Measurements from ENCODE around the gene TBX3.

Gene TBX3

DNA sequence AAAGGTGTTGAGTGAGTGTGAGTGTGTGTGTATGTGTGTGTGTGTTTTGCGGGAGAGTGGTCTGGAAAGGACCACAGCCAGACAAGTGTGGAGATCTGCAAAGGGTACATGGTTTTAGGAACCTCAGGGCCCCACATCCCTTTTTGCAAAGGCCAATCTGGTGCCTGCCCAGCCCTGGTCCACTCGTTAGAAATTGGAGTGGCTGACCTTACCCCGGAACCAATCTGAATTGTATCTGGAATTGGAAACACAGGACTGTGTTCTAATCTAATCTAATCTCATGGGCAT, 11.3 kb upstream of the TBX3 start:
- no peak for DNase-seq

DNA sequence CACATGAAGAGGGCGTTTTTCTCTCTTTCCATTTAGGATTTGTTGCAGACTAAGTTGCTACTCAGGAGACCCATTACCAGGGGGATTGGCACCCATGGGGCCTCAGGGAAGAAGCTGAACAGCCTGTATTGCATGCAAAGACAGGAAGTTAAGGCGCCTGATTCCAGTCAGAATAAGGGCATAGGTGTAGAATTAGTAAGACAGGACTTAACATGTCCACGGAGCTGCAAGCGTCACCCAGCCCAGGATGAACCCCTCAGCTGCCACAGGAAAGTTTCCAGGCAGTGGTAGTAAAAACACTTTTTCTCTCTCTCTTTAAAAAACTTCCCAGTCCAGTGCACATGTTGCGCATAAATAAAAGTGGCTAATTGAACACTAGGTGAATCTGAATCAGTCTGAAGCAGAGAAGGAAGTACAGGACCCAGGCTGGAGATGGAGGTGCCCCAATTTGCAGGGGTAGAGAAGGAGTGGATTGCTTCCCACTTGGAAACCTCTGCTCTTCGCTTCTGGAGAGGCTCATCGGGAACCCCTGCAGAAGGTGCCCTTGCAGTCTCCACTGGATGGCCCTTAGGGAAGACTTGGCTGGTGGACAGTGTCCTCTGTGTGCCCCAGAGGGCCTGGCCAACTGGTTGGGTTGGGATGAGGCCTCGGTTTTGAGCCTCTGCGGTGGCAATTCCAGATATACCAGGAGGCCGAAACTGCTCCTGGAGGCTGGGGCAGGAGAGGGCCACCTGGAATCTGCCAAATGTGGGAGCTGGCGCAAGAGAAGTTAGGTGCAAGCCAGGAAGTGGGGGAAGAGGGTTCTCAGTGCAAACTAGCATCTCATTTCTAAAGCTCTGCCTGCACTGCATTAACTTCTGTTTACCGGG, 10.7 kb upstream of the TBX3 start:
- DNase-seq = no peak

DNA sequence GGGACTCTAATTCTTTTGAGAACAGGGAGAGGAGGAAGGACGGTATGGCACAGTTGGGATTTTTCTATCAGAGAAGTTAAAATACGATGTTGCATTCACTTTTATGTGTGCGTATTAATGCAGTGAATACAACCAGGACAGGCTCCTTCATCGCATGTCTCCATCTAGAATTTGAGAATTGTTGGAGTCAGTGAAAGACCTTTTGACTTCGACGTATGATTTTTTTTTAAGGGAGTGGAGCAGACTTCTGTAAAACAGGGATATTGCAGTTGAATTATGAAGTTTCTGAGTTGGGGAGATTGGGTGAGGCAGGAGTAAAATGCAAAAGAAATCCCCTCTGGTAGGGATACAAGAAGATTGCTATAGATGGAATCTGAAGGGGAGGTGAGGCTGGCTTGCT, 9.6 kb upstream of the TBX3 start:
- no peak for DNase-seq

DNA sequence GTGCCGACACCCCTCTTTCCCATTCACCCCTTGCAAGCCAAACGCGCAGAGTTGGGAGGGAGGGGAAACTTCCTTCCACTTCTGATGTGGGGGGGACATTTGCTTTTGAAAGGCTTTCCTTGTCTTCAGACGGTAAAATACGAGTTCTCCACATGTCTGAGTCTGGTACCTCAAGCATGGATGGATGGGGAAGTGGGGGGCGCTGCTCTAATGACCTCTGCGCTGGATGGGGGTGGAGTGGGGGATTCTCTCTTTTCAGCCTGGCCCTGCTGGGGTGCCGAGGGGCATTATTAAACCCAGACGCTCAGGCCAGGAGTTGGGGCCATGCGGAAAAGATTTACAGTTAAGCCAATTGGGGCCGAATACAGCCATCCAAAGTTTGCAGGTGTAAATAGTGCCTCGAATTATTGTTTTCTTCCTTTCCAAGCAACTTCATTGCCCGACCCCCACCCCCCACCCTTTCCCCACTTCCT, 9.1 kb upstream of the TBX3 start:
- DNase-seq = no peak

DNA sequence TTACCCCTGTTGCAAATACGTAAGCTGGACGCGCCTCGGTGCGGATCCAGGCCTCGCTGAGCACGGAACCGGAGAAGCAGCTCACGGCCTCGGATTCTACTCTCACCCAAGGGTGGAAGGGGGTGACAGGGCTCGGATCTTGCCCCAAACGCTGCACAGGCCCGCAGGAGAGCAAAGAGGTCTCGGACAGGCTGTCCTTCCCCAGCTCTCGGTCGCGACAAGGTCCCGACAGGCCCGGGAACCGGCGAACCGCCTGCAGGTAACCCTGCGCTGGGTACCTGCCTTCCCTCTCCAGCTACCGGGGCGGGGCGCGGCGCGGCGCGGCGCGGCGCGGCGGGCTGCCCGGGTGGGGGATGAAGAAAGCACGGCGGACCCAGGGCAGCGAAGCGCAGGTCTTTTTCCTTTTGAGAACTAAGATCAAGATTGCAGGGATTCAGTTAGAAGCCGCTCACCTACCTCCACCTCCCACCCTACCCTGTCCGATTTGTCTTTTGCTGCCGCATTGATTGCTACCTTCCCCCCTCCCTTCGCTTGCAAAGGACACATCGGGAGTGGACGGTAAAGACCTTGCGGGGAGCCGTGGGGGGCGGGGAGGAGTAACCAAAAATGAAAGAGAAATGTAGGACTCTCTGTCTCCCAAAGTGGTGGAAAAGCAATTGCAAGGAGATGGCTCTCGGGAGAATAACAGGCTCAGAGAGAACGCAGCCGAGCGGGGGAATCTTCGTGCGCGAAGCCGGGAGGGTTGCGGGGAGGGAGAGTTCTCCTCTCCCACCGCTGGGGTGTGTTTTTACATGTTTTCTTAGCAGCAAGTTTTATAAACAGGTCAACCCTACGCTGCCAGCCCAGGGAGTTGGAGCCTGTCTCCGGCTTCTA, 8.4 kb upstream of the TBX3 start:
- DNase-seq = no peak

DNA sequence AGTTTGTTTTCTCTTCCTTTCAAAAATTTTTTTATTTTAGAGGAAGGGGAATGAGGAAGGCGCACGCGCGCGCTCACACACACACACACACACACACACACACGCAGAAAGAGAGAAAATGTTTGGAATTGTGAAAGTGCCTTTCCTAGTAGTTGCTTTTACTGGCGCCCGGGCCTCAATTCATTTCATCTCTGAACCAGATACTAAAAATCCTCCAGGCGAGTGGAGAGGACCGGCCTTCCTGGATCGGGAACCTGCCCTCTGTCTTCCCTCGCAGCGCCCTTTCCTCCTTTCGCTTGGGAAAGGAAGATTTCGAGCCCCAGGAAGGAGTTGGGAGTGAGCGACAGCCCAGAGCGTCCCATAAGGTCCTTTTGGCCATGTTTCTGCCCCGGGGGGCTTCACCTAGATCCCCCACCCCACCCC, 7.8 kb upstream of the TBX3 start:
- no peak for DNase-seq

DNA sequence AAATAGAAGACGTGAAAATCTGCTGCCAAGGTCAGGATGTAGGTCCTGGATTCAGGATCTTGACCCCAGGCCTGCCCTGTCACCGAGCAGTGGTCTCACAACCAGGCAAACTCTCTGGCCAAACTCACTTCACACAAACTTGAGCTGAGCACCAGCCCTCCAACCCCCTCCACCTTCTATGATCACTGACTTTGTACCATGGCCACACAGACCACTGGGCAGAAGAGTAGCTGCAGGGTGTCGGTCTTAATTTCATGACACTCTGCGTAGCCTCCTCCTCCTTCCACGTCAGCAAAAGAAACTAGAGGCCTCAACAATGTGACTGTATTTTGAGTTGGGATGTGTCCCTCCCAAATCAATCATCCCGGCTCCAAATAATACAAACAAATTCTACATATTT, 7.2 kb upstream of the TBX3 start:
- no peak for DNase-seq

DNA sequence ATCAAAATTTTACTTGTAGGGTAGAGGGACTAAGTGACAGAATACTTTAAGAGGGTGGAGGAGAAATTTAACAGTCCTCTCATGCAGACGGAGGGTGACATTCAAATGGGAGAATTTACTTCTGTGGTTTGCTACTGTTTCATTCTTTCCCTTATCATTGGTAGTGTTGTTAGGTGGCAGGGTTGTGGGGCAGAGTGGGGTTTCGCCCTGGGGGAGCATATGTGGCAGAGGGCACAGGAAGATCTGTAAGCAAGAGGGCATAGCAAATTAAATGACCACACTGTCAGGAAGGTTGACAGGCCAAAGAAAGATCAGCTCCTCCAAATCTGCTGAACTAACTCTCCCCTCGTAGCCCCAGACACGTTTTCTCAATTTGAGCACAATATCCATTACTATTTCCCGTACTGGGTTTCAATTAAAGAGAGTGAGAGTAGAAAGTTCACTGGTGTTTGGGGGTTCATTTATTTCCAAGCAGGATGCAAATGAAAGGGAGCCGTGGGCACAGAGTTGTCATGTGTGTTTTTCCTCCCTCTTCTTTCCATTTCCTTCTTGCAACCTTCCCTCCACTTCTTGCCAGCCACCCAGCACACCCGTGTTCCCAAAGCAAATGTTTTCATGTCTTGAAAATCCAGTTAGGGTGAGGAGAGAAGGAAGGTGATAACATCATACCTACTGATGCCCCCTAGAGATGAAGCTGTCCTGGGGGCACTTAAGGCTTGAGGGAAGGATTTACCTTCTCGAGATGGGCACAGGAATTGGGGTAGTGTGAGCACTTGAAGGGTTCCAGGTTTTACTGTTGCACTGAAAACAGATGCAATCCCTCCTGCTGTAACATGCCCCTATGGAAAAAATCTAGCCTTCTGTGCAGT, 6.5 kb upstream of the TBX3 start:
- DNase-seq = no peak

DNA sequence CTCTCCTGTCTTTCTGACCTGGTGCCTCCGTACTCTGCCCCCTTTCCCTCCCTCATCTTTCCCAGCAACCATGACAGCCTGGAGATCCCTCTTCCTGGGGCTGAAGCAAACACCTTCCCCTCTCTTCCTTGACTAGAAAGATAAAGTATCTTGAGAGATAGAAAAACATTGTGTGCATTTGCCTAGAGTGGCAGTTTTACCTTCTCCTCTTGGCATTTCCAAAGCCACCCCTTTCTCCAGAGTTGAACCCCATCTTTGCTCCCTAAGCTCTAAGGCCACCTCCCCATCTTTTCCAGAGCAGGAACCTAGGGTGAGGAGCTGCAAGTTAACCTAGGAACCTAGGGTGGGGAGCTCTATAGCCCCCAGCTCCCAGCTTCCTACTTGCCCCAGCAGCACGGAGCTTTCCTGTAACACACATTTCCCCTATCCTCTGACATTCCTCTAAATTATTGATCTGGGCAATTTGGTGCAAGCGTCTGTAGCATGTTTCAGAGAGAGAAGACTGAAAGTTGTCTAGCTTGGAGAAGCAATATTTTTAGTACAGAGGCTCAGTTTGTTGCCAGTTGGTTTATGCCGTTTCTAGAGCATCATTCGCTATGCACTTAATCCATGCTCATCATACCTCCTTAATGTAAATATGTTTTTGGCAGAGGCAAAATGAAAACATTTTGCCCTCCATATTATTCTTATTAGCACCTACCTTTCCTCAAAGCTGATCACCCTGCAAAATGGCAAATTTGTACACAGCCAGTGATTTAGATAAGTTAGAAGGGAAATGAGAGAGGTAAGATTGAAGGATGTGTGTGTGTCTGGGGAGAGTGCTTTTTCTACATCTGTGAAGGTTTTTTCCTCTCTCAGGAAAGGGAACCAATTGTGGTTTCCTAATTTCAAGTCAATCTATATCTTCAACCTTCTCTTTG, 5.4 kb upstream of the TBX3 start:
- no peak for DNase-seq

DNA sequence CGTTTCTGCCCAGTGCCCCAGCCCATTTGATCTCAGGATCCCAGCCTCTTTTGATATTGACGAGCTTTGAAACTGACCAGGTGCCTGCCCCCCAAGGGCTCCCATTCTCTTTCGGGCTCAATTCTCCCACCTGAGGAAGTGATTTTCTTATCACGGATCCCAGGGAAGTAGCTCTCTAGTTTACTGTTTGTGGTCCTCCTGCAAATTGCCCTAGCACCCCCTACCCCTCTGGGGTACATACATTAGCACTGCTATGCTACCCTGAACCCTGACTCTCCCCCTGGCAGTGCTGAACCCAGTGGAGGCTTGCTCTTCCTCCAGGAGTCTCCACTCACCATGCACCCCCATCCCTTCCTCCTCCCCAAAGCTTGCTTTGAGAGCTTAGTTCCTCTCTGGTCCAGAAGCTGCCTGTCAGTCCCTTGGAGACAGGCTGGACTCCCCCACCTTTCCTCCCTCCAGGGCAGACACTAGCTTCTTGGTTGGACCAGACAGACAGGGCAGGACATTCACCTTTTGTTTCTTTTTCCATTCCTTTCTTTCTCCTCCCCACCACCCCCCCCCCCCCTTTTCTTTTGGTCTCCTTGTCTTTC, 4.4 kb upstream of the TBX3 start:
- no peak for DNase-seq

DNA sequence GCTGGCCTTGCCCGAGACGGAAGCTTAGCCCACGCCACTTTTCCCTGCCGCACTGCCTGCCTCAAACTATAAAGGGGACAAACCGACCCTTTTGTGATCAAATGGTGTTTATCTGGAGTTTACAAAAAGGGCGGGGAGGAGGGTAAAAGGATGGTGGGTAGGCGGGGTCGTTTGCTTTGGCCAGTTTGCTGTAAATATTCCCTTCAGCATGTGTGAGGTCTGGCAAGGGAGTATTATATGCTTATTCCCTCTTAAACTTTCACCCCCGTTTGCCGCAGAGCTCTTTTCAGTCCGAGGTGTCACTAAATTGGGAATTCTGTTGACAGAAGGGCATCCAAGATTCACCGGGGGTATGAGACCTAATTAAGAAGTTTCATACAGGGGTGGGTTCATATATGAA, 3.8 kb upstream of the TBX3 start:
- DNase-seq = no peak

DNA sequence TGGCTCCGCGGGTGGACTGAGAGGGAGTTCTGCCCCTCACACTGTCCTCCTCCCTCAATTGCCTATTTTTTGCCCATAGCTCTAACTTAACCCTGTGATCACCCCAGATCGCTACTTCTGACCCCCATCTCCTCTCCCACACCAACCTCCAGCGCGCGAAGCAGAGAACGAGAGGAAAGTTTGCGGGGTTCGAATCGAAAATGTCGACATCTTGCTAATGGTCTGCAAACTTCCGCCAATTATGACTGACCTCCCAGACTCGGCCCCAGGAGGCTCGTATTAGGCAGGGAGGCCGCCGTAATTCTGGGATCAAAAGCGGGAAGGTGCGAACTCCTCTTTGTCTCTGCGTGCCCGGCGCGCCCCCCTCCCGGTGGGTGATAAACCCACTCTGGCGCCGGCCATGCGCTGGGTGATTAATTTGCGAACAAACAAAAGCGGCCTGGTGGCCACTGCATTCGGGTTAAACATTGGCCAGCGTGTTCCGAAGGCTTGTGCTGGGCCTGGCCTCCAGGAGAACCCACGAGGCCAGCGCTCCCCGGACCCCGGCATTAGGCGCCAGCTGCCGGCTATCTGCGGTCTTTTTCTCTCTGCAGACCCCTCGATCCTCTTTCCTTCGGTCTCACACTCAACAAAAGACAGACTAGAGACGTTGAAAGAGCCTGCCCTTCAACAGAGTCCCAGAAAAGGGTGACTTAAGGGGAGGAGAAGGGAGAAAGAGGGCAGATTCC, 3.0 kb upstream of the TBX3 start:
- DNase-seq = no peak

DNA sequence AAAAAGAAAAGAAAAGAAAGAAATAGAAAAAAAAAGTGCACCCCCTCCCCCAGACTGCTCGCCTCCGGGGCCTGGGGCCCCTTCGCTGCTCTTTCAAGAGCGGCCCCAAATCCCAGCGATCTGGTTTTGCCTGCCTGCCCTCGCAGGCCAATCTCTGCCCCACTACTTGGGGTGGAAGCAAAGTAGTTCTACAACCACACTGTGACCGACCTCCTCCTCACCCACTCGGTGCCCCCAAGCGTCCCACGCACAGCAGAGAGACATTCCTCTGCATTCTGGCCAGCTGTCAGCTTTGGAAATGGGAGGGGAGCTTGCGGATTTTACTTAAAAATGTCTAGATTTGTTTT, 2.4 kb upstream of the TBX3 start:
- no peak for DNase-seq

DNA sequence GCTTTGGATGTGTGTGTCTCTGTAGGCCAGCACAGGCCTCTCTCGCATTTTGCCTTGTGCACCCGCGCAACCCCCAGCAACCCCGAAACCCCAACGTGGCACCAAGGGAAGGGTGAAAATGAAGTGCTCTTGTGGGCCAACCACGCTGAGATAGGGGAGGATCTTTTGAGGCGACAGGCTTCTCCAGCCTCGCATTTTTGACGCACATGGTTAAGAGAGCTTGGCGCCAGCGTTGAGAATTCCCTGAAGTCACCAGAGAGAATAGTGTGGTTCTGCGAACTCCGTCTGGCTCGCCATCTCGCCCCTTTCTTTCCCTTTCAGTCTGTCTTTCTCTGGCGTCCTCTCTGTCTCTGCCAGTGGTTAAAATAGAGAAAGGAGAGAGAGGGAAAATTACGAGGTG, 1.9 kb upstream of the TBX3 start:
- DNase-seq = no peak

DNA sequence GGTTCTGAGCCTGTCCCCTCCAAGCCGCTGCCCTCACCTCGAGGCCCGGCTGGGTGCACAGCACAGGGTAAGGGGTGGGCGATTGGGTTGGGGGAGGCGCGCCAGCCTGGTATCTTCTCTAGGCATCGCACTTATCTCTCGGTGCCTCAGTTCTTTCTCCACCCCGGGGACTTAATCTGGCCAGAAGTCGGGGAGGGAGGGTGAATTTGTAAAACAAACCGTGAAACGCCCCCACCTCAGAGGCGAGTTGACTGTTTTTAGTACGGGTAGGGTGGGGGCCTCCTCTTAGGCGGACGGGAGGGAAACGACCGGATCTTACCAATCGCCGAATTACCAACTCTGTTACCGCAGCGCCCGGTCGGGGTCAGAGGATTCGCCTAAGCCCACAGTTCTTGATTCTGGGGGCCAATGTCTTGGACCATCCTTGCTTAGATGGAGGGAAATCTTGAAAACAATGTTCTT, 1.4 kb upstream of the TBX3 start:
- no peak for DNase-seq

DNA sequence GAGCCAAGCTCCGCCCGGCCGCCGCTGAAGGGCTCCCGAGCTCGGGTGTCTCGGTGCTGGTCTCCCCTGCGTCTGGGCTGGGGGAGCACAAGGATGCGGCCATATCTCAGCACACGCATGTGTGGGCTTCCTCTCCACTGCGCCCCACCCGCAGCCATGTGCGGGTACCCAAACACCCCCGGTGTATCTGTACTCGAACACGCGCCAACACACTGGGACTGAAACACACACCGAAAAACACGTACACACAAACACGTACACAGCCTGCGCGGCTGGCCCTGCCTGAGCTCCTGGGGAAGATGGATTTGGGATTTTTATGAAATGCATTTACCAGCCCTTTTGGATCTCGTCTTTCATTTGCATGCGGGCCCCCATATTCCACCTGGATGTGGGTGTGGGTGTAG, 897 bp upstream of the TBX3 start:
- no peak for DNase-seq

DNA sequence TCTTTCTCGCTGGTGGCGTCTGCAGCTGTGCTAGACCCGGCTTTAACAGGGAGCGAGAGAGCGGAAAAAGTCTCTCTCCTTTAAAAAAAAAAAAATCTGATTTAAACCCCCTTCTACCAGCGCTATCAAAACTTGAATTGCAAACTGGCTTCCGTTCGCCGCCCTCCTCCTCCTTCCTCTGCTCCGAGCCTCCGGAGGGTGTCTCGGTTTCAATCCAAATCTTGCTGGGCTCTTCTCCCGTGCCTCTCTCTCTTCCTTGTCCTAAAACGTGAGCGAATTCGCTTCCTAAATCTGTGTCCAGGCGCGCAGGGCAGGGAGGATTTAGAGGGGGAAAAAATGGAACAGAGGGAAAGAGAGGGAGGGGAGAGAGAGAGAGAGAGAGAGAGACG, 272 bp downstream of the TBX3 start:
- no peak for DNase-seq

DNA sequence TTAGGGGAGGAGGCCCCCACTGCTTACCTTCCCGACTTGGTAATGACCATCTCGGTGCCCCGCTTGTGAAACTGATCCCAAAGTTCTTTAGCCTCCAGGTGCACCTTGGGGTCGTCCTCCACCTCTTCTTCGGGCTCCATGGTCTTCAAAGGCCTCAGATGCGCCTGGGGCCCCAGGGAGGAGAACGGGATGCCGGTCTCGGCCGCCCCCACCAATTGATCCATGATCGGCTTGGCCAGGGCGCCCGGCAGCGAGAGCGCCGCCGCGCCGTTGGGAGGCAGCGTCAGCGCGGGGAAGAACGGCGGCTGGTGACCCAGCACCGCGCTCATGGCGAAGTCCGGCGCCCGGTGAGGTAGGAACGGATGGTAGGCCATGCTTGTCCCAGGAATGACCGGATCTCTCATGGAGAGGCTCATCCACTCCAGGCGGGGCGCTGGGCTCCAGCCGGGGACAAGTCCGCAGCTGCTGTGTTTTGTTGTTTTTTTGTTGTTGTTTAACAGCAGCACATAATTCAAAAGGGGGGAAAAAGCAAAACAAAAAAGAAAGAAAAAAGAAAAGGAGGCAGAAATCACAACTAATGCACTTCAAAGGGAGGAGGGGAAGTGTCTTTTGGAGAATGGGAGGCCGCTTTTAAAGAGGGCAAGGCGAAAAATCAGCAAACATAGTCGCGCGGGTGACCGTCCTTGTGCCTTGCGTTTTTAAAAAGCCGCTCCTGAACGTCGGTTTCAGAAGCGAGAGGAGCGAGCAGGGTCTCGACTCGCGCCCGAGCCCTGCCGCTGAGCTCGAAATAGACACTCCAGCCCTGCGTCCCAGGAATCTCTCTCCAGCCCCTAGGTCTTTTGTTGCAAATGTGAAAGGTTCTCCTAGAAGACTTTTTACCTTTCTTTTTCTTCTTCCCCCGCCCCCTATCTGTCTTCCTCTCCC, 928 bp downstream of the TBX3 start:
- peak; percentile 59 for DNase-seq

DNA sequence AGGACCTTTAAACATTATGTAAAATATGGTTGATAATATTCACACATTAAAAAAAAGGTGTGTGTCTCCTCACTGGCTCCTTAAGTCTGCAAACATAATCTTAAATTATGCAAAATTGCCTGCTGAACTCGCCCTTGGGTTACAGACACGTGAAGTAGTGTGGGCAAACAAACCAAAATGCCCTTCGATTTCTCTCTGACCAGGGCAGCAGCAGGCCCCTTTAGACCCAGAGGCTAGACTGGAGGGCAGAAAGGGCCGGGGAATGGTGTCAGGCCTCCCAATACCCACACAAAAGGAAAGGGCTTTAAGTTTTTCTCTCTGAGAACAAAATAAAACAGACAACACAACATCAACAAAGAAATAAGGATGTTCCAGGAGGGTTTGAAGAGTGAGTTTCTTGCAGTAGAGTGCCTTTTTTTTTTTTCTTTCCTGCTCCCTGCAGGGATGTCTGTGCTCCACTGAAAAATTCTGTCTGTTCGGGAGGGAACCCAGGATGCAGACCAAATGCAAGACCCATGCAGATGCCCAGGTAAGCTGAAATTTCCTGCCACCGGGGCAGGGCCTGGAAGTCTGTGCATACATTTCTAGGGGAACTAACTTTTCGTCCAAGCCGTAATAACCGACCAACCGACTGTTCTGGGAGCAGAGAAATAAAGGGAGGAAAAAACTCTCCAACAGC, 1.7 kb downstream of the TBX3 start:
- no peak for DNase-seq

All from HCEC 1CT (cell line).